ENCODE measurements around the gene NFIB. TPM values are rescaled to one million over a fixed set of nuclear protein-coding genes. Genes with fewer than 3 reads are reported as not detected.

NFIB gene
- total and polyA plus RNA-seq, 2 donors from 2014 or later, result 15.6 to 112 TPM

DNA sequence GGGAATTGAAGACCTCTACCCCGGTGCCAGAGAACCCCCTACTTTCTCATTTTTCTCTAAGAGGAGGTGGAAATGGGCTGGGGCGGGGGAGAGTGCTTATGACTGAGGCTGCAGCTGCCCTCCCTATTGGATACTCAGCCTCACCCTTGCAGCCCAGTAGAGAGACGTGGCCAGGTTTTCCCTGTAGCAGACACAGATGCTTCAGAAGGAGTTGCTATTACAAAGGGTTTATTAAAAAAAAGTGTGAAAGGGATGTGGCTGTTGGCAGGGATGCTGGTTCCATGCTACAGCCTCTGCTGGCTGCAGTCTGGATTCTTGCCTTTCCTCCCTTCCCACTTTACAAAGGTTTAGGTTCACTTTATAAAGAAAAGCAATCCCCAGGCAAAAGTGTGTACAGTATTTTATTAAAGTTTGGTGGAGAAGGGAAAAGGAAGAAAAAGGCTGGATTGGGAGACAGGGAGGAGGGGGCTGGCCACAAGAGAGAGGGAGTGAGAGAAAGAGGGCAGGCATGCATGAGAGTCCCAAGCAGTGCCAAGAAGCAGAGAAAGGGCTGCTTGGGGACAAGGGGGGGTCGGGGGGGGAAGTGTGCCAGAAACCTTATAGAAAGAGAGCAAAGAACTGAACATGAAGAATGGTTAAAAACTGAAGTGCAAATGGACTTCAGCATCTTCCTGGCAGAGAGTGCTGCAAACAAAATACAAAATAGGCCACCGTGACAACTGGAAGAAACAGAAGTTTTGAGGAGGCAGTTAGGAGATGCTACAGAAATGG lies 29.5 kb upstream of the NFIB start:
- Histone ChIP-seq H3K27me3 (ENCODE audit: control insufficient read depth, insufficient read depth, low read length) (peaks cover 54% of the 10 kb centered on the region), H3K36me3 (ENCODE audit: control insufficient read depth in 2 of 3, insufficient read depth in 3 of 3, low read length in 3 of 3) (no peaks in the 10 kb centered on the region), H3K9ac (ENCODE audit: low read length in 3 of 3) (no peak overlapping the region), H3K27ac (ENCODE audit: low read depth in 2 of 2, low read length in 2 of 2) (no peak overlapping the region), H3K9me3 (ENCODE audit: control insufficient read depth in 2 of 3, insufficient read depth in 1 of 3, low read length in 3 of 3) (no peaks in the 10 kb centered on the region), H3K4me1 (ENCODE audit: control insufficient read depth in 2 of 3, insufficient read depth in 2 of 3, low read depth in 1 of 3, low read length in 3 of 3) (peaks cover 0 to 7% (median 5%) of the 10 kb centered on the region in 3 donors), H3K4me3 (ENCODE audit: low read length in 3 of 3) (peak overlapping the region in 1 of 3 donors; percentile 37)
- intact Hi-C loops (cut with DNase I), result no loop called here
- DNase-seq (no peak), FAIRE-seq (no peak)
- TF ChIP-seq, protein P1, sequence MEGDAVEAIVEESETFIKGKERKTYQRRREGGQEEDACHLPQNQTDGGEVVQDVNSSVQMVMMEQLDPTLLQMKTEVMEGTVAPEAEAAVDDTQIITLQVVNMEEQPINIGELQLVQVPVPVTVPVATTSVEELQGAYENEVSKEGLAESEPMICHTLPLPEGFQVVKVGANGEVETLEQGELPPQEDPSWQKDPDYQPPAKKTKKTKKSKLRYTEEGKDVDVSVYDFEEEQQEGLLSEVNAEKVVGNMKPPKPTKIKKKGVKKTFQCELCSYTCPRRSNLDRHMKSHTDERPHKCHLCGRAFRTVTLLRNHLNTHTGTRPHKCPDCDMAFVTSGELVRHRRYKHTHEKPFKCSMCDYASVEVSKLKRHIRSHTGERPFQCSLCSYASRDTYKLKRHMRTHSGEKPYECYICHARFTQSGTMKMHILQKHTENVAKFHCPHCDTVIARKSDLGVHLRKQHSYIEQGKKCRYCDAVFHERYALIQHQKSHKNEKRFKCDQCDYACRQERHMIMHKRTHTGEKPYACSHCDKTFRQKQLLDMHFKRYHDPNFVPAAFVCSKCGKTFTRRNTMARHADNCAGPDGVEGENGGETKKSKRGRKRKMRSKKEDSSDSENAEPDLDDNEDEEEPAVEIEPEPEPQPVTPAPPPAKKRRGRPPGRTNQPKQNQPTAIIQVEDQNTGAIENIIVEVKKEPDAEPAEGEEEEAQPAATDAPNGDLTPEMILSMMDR (IDR thresholded peaks at IDR 0.05; ENCODE audit: borderline replicate concordance, extremely low read depth, insufficient read depth), result no peak

DNA sequence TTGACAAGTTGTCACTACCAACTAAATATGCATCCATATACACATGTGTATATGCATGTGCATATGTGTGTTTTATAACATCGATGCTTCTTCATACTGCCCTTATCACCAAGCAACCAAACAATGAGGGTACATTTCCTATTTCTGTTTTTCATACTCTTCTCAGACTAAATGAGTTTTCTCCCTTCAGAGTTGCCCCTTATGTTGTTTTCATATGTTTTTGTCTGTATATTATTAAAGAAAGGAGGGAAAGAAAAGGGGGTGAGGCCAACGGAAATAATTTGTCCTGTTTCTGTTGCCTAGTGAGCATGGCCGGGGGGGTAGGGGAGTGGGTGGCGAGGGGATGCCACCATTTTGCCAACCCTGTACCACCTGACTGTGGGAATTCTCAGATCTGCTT lies 28.8 kb upstream of the NFIB start:
- intact Hi-C loops (cut with DNase I), result no loop called here
- no peak for FAIRE-seq
- TF ChIP-seq, protein P1 (IDR thresholded peaks at IDR 0.05; ENCODE audit: borderline replicate concordance, extremely low read depth, insufficient read depth), result no peak

DNA sequence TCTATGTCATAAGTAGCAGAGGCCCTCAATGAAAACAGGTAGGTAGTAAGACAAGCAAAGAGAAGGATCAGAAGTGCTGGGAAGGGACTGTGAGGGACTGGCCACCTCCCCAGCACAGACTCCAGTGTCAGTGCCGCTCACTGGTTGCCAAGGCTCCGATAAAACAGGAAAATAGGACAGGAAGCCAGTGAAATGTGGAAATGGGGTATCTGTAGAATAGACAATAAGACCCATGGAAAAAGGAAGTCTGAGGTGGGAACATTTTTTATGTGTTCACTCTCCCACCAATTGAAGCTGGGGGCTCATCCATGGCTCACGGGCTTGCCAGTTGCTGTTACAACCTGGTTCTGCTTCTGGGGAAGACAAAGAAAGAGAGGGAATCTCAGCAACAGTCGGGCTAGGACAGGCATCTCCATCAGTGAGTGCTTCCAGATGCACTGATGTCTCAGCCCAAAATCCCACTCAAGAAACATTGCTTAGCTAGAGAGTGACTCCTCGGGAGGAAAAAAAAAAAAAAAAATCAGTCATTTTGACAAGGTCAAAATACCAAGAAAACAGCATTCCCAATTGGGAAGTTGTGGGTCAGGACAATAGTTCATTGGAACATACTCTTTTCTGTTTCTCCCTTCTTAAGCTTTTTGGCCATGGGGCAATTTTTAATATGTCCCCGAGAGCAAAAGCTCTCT lies 27.6 kb upstream of the NFIB start:
- intact Hi-C loops (cut with DNase I), result no loop called here
- Histone ChIP-seq H3K36me3 (ENCODE audit: control insufficient read depth in 2 of 3, insufficient read depth in 3 of 3, low read length in 3 of 3) (no peaks in the 10 kb centered on the region), H3K27ac (ENCODE audit: low read depth in 2 of 2, low read length in 2 of 2) (no peak overlapping the region), H3K4me1 (ENCODE audit: control insufficient read depth in 2 of 3, insufficient read depth in 2 of 3, low read depth in 1 of 3, low read length in 3 of 3) (peaks cover 0 to 3% (median 0%) of the 10 kb centered on the region in 3 donors), H3K9ac (ENCODE audit: low read length in 3 of 3) (no peak overlapping the region), H3K4me3 (ENCODE audit: low read length in 3 of 3) (no peak overlapping the region), H3K27me3 (ENCODE audit: control insufficient read depth, insufficient read depth, low read length) (peaks cover 43% of the 10 kb centered on the region), H3K9me3 (ENCODE audit: control insufficient read depth in 2 of 3, insufficient read depth in 1 of 3, low read length in 3 of 3) (no peaks in the 10 kb centered on the region)
- TF ChIP-seq, protein P1 (IDR thresholded peaks at IDR 0.05; ENCODE audit: borderline replicate concordance, extremely low read depth, insufficient read depth), result no peak
- FAIRE-seq, result no peak
- DNase-seq, result peak in 1 of 5 donors; percentile 47

More for the DNA sequence above, 28.8 kb upstream of the NFIB start:
- no peak overlapping the region for H3K9ac ChIP-seq (ENCODE audit: low read length in 3 of 3)
- no peaks in the 10 kb centered on the region for H3K36me3 ChIP-seq (ENCODE audit: control insufficient read depth in 2 of 3, insufficient read depth in 3 of 3, low read length in 3 of 3)
- no peak for DNase-seq
- no peak overlapping the region for H3K4me3 ChIP-seq (ENCODE audit: low read length in 3 of 3)
- peaks cover 0 to 5% (median 2%) of the 10 kb centered on the region in 3 donors for H3K4me1 ChIP-seq (ENCODE audit: control insufficient read depth in 2 of 3, insufficient read depth in 2 of 3, low read depth in 1 of 3, low read length in 3 of 3)
- no peaks in the 10 kb centered on the region for H3K9me3 ChIP-seq (ENCODE audit: control insufficient read depth in 2 of 3, insufficient read depth in 1 of 3, low read length in 3 of 3)
- no peak overlapping the region for H3K27ac ChIP-seq (ENCODE audit: low read depth in 2 of 2, low read length in 2 of 2)
- peaks cover 48% of the 10 kb centered on the region for H3K27me3 ChIP-seq (ENCODE audit: control insufficient read depth, insufficient read depth, low read length)

All from kidney (tissue), 14 donors.